NB4 (cell line): ENCODE results near the gene RAB20.

Source experiments
- CTCF ChIP-seq: IDR thresholded peaks from one replicate; pipeline ENCODE4 v1.5.1; 2012; ENCODE audit warnings: low read depth, low read length
- POLR2A ChIP-seq: IDR thresholded peaks from 2 replicates; pipeline ENCODE4 v1.6.1; 2011; ENCODE audit warnings: mild to moderate bottlenecking; ENCODE audit not compliant: insufficient read length; ENCODE audit errors: extremely low read depth

GRCh38 chr13:110546378-110546777, 15.1 kb downstream of the RAB20 start:
- TF ChIP-seq POLR2A (no peak), CTCF (no peak)
